GM12873 (cell line): ENCODE results near the gene BRD4.

ENCODE experiments used
- TF ChIP-seq, protein P1 (sequence below): IDR thresholded peaks from 2 replicates; pipeline ENCODE4 v1.5.1; 2012; ENCODE audit warnings: low read depth, mild to moderate bottlenecking, moderate library complexity, low read length, control low read depth; ENCODE audit not compliant: insufficient read depth; ENCODE audit errors: missing control alignments

BRD4 gene

DNA sequence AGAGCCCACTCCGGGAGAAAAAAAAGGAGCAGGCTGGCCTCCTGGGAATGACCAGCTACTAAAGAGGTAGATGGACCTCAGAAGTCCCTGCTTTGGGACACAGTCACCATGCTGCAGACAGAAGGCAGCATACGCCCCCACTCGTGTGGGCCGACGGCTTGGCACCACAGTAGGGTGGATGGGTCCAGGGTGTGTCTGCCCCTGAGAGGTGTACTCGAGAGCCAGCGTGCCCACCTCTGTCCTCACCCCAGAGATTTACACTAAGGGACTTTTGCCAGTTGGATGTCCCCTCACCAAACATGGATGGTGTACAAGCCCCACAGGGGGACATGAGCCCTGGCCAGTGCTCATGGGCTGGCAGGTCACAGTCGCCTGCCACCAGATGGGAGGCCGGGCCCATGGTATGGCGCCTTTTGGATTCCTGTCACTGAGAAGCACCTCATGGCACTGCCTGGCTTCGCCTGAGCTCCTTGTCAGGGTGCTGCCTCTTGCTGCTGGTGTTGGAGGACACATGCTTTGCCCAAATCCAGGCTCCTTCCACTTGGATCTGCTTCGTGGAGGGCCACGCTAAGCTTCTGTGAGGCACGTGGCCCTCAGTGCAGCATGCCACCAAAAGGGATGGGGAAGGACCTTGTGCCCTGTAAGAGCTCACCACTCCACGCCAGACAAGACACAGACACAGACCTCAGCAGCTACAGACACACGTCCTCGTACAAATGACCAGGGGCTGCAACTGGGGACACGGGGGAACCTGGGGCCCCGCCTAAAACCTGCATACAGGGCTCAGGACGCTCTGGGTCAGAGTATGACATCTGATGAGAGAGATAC lies 86.8 kb downstream of the BRD4 start:
- TF ChIP-seq, protein P1, sequence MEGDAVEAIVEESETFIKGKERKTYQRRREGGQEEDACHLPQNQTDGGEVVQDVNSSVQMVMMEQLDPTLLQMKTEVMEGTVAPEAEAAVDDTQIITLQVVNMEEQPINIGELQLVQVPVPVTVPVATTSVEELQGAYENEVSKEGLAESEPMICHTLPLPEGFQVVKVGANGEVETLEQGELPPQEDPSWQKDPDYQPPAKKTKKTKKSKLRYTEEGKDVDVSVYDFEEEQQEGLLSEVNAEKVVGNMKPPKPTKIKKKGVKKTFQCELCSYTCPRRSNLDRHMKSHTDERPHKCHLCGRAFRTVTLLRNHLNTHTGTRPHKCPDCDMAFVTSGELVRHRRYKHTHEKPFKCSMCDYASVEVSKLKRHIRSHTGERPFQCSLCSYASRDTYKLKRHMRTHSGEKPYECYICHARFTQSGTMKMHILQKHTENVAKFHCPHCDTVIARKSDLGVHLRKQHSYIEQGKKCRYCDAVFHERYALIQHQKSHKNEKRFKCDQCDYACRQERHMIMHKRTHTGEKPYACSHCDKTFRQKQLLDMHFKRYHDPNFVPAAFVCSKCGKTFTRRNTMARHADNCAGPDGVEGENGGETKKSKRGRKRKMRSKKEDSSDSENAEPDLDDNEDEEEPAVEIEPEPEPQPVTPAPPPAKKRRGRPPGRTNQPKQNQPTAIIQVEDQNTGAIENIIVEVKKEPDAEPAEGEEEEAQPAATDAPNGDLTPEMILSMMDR = no peak

DNA sequence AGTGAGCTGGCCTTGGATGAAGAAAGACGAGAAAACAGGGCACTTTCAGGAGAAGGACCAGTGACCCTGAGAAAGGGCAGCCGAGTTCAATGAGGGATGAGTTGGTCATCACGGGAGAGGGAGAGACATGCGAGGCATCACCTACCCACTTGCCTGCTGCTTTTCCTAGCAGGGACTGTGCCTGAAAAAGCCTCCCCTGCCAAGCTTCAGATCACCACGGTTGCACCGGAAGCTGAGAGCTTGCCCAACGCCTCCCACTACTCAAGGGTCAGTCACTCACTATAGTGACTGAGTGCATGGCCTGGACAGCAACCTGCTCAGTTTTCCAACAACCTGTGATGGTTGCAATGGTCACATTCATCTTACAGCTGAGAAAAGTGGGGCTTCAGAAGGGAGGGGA lies 87.5 kb downstream of the BRD4 start:
- TF ChIP-seq, protein P1 = no peak

GRCh38 chr19:15244106-15244803 lies 88.1 kb downstream of the BRD4 start:
- TF ChIP-seq, protein P1 = no peak

GRCh38 chr19:15243236-15243957 lies 88.9 kb downstream of the BRD4 start:
- TF ChIP-seq, protein P1 = no peak

DNA sequence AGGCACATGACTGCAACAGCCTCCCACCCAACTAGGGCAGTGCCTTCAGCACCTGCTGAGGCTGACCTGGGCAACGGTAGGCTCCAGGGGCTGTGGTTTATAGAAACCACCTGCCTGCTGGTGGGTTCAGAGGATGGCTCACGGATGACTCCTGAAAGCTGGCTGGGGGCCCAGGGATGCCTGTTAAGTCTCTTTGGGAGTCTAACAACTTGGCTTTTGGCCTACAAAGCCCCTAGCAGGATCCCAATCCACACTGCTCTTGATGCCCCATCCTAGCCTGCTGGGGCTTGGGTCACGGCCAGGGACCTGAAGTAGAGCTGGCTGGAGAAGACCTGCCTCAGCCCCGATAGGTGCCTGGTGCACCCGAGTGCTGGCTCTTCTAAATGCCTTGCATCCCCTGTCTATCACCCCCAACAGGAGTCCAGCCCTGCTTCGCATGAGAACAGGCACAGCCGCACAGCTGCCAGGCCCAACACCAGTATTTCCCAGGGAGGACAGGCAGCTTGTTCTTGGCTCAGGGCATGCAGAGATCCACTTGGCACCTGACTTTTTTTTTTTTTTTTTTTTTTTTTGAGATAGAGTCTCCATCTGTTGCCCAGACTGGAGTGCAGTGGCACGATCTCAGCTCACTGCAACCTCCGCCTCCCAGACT lies 91.0 kb downstream of the BRD4 start:
- TF ChIP-seq, protein P1 = no peak

DNA sequence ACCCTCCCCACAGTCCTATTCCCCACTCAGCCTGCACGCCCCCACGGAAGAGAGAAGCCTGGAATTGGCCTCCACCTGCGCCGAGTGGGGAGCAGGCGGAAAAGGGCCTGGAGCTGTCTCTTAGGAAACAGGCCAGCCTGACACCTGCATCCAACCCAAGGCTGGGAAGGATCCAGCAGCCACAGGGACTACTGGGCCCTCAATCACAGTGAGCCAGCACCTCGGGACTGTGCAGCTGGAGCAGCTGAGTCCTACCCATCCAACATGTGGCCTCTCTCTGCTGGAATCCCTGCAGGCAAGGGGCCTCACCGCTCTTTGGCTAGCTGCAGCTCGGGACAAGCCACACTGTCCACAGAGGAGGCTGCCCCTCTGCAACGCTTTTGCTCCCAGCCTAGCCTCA lies 91.8 kb downstream of the BRD4 start:
- TF ChIP-seq, protein P1 = no peak
